Mucosa of rectum (tissue), 2 donors: Measurements from ENCODE around the gene IFITM5.

Experiments
- H3K27ac ChIP-seq, 2 donors: one replicate each; pipeline ENCODE4 v1.7.0; 2013; ENCODE audit warnings: inconsistent platforms in 2 of 2, low read depth in 2 of 2, low read length in 2 of 2
- H3K27me3 ChIP-seq, 2 donors: one replicate each; pipeline ENCODE4 v1.7.0; 2013; ENCODE audit warnings: low read length in 2 of 2; ENCODE audit not compliant: control insufficient read depth in 2 of 2, insufficient read depth in 2 of 2
- H3K36me3 ChIP-seq, 2 donors: one replicate each; pipeline ENCODE4 v1.7.0; 2013; ENCODE audit warnings: low read length in 2 of 2; ENCODE audit not compliant: control insufficient read depth in 2 of 2, insufficient read depth in 2 of 2
- H3K4me1 ChIP-seq, 2 donors: one replicate each; pipeline ENCODE4 v1.7.0; 2013; ENCODE audit warnings: low read length in 2 of 2, mild to moderate bottlenecking in 1 of 2; ENCODE audit not compliant: control insufficient read depth in 2 of 2, insufficient read depth in 2 of 2
- H3K4me3 ChIP-seq, 2 donors: one replicate each; pipeline ENCODE4 v1.7.0; 2013; ENCODE audit warnings: low read length in 2 of 2
- H3K9ac ChIP-seq, 2 donors: one replicate each; pipeline ENCODE4 v1.7.0; 2013; ENCODE audit warnings: low read length in 2 of 2, low read depth in 1 of 2, mild to moderate bottlenecking in 1 of 2
- H3K9me3 ChIP-seq, 2 donors: one replicate each; pipeline ENCODE4 v1.7.0; 2013; ENCODE audit warnings: low read length in 2 of 2; ENCODE audit not compliant: control insufficient read depth in 2 of 2
- donor health status: healthy.
- donor health status: Normal muscosa, but diverticular disease.

Gene IFITM5

GRCh38 chr11:256952-257737 is 42.2 kb downstream of the IFITM5 start:
- Histone ChIP-seq H3K36me3 (peaks cover 16 to 17% of the 10 kb centered on the region in 2 donors), H3K9ac (no peak overlapping the region), H3K9me3 (no peaks in the 10 kb centered on the region), H3K4me1 (no peaks in the 10 kb centered on the region), H3K27ac (no peak overlapping the region), H3K27me3 (no peaks in the 10 kb centered on the region), H3K4me3 (no peak overlapping the region)

- no peaks in the 10 kb centered on the region for H3K27me3 ChIP-seq
- H3K36me3 ChIP-seq, result peaks cover 28% of the 10 kb centered on the region in 2 donors
- H3K4me3 ChIP-seq, result no peak overlapping the region
- no peaks in the 10 kb centered on the region for H3K9me3 ChIP-seq
- no peak overlapping the region for H3K9ac ChIP-seq
- no peaks in the 10 kb centered on the region for H3K4me1 ChIP-seq
- no peak overlapping the region for H3K27ac ChIP-seq
These were observed 43.5 kb downstream of the IFITM5 start for GRCh38 chr11:255816-256215.

- H3K9ac ChIP-seq, result no peak overlapping the region
- H3K27me3 ChIP-seq, result no peaks in the 10 kb centered on the region
- H3K9me3 ChIP-seq, result no peaks in the 10 kb centered on the region
- no peak overlapping the region for H3K4me3 ChIP-seq
- no peak overlapping the region for H3K27ac ChIP-seq
- peaks cover 33 to 35% of the 10 kb centered on the region in 2 donors for H3K36me3 ChIP-seq
- H3K4me1 ChIP-seq, result no peaks in the 10 kb centered on the region
These were observed 44.1 kb downstream of the IFITM5 start for GRCh38 chr11:255176-255575.

DNA sequence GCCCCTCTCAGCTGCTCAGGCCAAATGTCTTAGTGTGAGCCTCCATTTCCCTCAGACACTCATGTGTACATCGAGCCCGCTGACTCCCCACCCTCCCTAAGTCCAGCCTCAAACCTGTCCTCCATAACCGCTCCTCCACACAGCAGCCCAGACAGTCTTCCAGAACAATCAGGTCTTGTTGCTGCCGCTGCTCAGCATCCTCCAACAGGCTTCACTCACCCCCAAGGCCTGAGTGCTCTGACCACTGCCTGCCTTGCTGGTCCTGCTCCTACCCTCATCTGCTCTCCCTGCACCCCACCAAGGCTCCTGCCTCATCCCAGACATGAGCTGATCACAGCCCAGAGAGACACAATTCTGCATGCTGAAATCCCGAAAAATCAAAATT is 45.4 kb downstream of the IFITM5 start:
- no peaks in the 10 kb centered on the region for H3K9me3 ChIP-seq
- peaks cover 40 to 42% of the 10 kb centered on the region in 2 donors for H3K36me3 ChIP-seq
- no peaks in the 10 kb centered on the region for H3K27me3 ChIP-seq
- no peak overlapping the region for H3K4me3 ChIP-seq
- H3K9ac ChIP-seq, result no peak overlapping the region
- H3K4me1 ChIP-seq, result no peaks in the 10 kb centered on the region
- H3K27ac ChIP-seq, result no peak overlapping the region

DNA sequence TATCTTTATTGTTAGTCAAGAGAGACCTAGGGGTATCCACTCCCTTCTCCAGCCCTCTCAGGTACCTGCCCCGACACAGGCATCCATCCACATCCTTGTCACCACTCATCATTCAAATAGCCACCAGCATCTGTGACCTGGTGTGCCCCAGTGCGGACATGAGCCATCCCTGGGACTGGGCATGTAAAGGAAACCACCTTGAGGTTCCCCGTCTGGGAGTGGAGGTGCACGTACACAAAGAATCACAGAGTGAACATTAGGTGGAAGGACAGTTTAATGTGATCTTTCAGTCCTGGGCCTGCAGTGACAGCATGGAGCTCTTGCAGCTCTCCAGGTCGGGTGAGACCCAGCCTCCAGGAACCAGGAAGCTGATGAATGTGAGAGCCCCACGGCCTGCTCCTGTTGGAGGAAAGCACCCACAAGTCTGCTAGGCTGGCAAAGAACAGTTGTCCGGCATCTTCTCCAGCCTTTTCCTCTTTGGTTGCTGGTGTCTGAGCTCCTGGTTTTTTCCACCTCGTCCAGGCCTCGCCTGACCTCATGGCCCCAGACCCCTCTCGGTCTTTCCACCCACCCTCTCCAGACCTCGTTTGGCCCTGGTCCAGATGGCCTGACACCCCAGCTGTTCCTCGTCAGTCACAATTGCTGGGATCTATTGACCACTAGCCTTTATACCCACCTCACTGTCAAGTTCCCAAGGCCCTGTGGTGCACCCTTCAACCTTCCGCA is 46.0 kb downstream of the IFITM5 start:
- Histone ChIP-seq H3K27me3 (no peaks in the 10 kb centered on the region), H3K36me3 (peaks cover 44 to 47% of the 10 kb centered on the region in 2 donors), H3K9me3 (no peaks in the 10 kb centered on the region), H3K4me3 (no peak overlapping the region), H3K4me1 (no peaks in the 10 kb centered on the region), H3K27ac (no peak overlapping the region), H3K9ac (no peak overlapping the region)

GRCh38 chr11:252666-253065 is 46.7 kb downstream of the IFITM5 start:
- H3K4me1 ChIP-seq, result no peaks in the 10 kb centered on the region
- H3K27me3 ChIP-seq, result no peaks in the 10 kb centered on the region
- peaks cover 46 to 53% of the 10 kb centered on the region in 2 donors for H3K36me3 ChIP-seq

DNA sequence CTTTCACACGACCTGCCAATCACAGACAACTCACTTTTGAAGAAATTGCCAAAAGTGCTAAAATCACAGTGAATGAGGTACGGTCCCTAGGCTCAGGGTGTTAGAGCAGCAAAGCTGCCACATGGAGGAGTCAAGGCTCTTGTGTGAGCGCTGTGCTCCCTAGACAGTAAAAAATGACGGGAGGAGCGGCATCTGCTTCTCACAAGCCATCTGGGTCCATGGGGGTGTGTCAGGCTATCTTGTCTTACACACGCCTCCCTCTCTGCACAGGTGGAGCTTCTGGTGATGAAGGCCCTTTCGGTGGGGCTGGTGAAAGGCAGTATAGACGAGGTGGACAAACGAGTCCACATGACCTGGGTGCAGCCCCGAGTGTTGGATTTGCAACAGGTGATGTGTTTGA is 47.8 kb downstream of the IFITM5 start:
- H3K4me3 ChIP-seq, result no peak overlapping the region
- peaks cover 55 to 63% of the 10 kb centered on the region in 2 donors for H3K36me3 ChIP-seq
- H3K9ac ChIP-seq, result no peak overlapping the region
- no peaks in the 10 kb centered on the region for H3K9me3 ChIP-seq
- H3K27ac ChIP-seq, result no peak overlapping the region
- no peaks in the 10 kb centered on the region for H3K27me3 ChIP-seq
- no peaks in the 10 kb centered on the region for H3K4me1 ChIP-seq

More at GRCh38 chr11:252666-253065, 46.7 kb downstream of the IFITM5 start:
- Histone ChIP-seq H3K27ac (no peak overlapping the region), H3K9me3 (no peaks in the 10 kb centered on the region), H3K9ac (no peak overlapping the region), H3K4me3 (no peak overlapping the region)

- H3K4me1 ChIP-seq, result no peaks in the 10 kb centered on the region
- H3K27ac ChIP-seq, result no peak overlapping the region
- peaks cover 61 to 70% of the 10 kb centered on the region in 2 donors for H3K36me3 ChIP-seq
- no peak overlapping the region for H3K4me3 ChIP-seq
- H3K9me3 ChIP-seq, result no peaks in the 10 kb centered on the region
- H3K9ac ChIP-seq, result no peak overlapping the region
- H3K27me3 ChIP-seq, result no peaks in the 10 kb centered on the region
These were observed 48.5 kb downstream of the IFITM5 start for GRCh38 chr11:250740-251299.

DNA sequence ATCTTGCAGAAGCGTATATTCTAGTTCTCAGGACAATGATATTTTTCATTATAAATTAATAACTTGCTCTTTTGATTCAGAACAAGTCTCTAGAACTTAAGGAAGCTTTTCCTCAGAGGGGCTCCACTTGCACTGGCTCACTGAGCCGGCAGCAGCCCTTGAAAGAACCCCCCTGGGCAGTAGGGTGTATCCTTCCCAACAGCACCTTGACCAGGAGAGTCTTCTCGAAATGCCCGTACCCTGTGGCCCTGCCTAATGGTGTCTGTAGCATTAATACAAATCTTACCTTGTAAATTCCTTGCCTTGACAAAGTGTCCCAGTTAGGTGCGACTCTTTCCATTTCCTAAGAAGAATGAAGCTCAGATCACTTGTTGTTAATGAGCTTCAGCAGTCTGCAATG is 49.1 kb downstream of the IFITM5 start:
- Histone ChIP-seq H3K4me3 (no peak overlapping the region), H3K27me3 (no peaks in the 10 kb centered on the region), H3K27ac (no peak overlapping the region), H3K36me3 (peaks cover 64 to 74% of the 10 kb centered on the region in 2 donors), H3K9me3 (no peaks in the 10 kb centered on the region), H3K9ac (no peak overlapping the region), H3K4me1 (no peaks in the 10 kb centered on the region)

GRCh38 chr11:249062-249461 is 50.3 kb downstream of the IFITM5 start:
- H3K27ac ChIP-seq, result no peak overlapping the region
- H3K27me3 ChIP-seq, result no peaks in the 10 kb centered on the region
- H3K9me3 ChIP-seq, result no peaks in the 10 kb centered on the region
- H3K4me3 ChIP-seq, result no peak overlapping the region
- no peak overlapping the region for H3K9ac ChIP-seq
- peaks cover 73 to 84% of the 10 kb centered on the region in 2 donors for H3K36me3 ChIP-seq
- no peaks in the 10 kb centered on the region for H3K4me1 ChIP-seq
